ENCODE data around the gene PCBD2. TPM values are rescaled to one million over a fixed set of nuclear protein-coding genes. Genes with fewer than 3 reads are reported as not detected.
"Not testable (repeated sequence)": the region's sequence is repeated elsewhere in the genome, so short reads cannot be mapped to it uniquely, and the experiment has no call there.

The PCBD2 gene
- total RNA-seq, 1 experiment from 2014 or later = 11.4 TPM

- Histone ChIP-seq H3K36me3 (peaks cover 21% of the 10 kb centered on the region), H3K4me1 (replicated peaks) (no peaks in the 10 kb centered on the region), H3K4me3 (no peak overlapping the region), H3K27me3 (replicated peaks) (no peaks in the 10 kb centered on the region), H3K27ac (no peak overlapping the region), H3K9me3 (replicated peaks) (no peaks in the 10 kb centered on the region)
- DNase-seq (ENCODE audit: low read depth in 1 of 2, low spot score in 2 of 2) = no peak
Observed at GRCh38 chr5:134889335-134889734, 15.6 kb upstream of the PCBD2 start.

DNA sequence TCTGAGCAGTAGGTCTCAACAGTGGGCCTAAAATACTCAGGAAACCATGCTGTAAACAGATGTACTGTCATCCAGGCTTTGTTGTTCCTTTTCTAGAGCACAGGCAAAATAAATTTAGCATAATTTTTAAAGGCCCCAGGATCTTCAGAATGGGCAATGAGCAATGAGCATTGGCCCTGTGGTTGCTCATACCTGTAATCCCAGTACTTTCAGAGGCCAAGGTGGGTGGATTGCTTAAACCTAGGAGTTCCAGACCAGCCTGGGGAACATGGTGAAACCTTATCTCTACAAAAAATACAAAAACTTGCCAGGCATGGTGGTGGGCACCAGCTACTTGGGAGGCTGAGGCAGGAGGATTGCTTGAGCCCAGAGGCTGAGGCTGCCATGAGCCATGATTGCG is 13.5 kb upstream of the PCBD2 start:
- H3K4me3 ChIP-seq = no peak overlapping the region
- no peaks in the 10 kb centered on the region for H3K4me1 ChIP-seq (replicated peaks)
- no peak for DNase-seq (ENCODE audit: low read depth in 1 of 2, low spot score in 2 of 2)
- peaks cover 25% of the 10 kb centered on the region for H3K36me3 ChIP-seq
- H3K9me3 ChIP-seq (replicated peaks) = no peaks in the 10 kb centered on the region
- no peaks in the 10 kb centered on the region for H3K27me3 ChIP-seq (replicated peaks)
- no peak overlapping the region for H3K27ac ChIP-seq

DNA sequence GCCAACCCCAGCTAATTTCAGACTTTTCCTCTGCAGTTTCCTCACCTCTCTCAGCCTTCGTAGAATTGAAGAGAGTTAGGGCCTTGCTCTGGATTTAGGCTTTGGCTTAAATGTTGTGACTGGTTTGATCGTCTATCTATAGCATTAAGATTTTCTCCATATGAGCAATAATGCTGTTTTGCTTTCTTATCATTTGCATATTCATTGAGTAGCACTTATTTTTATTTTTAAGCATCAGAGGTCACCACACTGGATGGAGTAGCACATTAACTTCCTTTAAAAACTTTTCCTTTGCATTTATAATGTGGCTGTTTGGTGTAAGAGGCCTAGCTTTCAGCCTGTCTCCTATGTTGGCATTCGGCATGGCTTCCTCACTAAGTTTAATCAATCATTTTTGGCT is 12.6 kb upstream of the PCBD2 start:
- Histone ChIP-seq H3K4me1 (replicated peaks) (no peaks in the 10 kb centered on the region), H3K27me3 (replicated peaks) (no peaks in the 10 kb centered on the region), H3K36me3 (peaks cover 25% of the 10 kb centered on the region), H3K27ac (no peak overlapping the region), H3K4me3 (no peak overlapping the region), H3K9me3 (replicated peaks) (no peaks in the 10 kb centered on the region)
- DNase-seq (ENCODE audit: low read depth in 1 of 2, low spot score in 2 of 2) = no peak

DNA sequence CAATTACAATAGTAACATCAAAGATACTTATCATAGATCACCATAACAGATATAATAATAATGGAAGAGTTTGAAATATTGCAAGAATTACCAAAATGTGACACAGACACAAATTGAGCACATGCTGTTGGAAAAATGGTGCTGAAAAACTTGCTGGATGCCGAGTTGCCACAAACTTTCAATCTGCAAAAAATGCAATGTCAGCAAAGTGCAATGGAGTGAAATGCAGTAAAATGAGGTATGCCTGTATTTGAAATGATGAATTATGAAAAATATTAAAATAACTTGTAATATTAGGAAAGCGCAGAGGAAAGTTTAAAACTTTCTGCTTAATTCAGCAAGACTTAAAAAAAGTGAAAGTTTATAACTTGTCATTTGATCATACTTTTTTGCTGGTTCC is 12.0 kb upstream of the PCBD2 start:
- no peak overlapping the region for H3K4me3 ChIP-seq

DNA sequence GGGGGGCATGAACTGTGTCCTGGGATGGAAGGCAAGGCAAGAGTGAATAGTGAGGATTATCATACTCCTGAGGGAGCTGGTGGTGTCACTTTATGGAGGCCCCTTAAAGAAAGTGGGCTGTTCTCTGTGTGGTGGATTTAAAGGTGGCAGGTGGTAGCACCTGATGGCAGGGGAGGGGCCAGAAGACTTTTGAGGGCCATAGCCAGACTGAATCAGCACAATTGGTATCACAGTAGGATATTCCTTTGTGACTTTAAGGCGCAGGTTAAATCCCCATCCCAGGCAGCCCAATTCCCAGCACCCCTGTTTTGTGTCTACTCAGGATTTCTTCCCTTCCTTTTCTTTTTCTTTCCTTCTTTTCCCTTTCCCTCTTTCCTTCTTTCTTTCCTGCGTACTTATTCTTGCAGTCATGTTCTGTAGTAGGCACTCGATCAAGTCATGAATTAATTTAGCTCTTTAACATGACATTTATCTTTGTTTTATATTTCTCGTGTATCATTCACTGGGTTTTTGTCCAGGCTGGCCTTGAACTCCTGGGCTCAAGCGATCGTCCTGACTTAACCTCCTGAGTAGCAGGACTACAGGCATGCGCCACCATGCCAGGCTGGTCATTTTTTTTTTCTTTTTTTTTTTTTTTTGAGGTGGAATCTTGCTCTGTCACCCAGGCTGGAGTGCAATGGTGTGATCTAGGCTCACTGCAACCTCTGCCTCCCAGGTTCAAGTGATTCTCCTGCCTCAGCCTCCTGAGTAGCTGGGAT is 11.0 kb upstream of the PCBD2 start:
- Histone ChIP-seq H3K9me3 (replicated peaks) (no peaks in the 10 kb centered on the region), H3K27ac (no peak overlapping the region), H3K4me1 (replicated peaks) (no peaks in the 10 kb centered on the region), H3K36me3 (peaks cover 20% of the 10 kb centered on the region), H3K27me3 (replicated peaks) (no peaks in the 10 kb centered on the region), H3K4me3 (no peak overlapping the region)
- no peak for DNase-seq (ENCODE audit: low read depth in 1 of 2, low spot score in 2 of 2)

More for the DNA sequence above, 12.0 kb upstream of the PCBD2 start:
- Histone ChIP-seq H3K9me3 (replicated peaks) (no peaks in the 10 kb centered on the region), H3K27me3 (replicated peaks) (no peaks in the 10 kb centered on the region), H3K36me3 (peaks cover 22% of the 10 kb centered on the region), H3K4me1 (replicated peaks) (no peaks in the 10 kb centered on the region), H3K27ac (no peak overlapping the region)
- no peak for DNase-seq (ENCODE audit: low read depth in 1 of 2, low spot score in 2 of 2)

DNA sequence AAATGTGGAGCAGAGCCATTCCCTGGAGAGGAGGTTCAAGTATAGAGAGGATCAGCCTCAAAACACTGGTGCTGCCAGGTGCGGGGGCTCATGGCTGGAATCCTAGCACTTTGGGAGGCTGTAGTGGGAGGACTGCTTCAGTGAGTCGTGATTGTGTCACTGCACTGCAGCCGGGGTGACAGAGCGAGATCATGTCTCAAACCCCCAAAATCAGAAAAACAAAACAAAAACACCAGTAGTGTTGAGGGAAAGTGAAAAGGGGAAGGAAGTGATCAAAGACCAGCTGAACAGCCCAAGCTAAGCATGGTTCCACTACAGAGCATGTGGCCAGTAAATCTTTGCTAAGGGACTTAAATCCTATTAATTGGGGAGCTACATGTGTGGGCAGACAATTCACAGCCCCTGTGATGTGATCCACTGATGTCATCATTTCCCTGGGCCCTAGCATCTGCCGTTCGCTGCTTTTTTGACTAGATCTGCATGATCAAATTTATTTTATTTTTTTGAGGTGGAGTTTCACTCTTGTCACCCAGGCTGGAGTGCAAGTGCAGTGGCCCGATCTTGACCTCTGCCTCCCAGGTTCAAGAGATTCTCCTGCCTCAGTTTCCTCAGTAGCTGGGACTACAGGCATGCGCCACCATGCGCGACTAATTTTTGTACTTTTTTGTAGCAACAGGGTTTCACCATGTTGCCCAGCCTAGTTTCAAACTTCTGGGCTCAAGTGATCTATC is 2.7 kb upstream of the PCBD2 start:
- no peak overlapping the region for H3K4me3 ChIP-seq
- H3K36me3 ChIP-seq = peaks cover 27% of the 10 kb centered on the region
- H3K27me3 ChIP-seq (replicated peaks) = no peaks in the 10 kb centered on the region
- H3K27ac ChIP-seq = no peak overlapping the region
- peaks cover 3% of the 10 kb centered on the region; the same call in 1 of the 2 replicates for H3K9me3 ChIP-seq (replicated peaks)
- no peak for DNase-seq (ENCODE audit: low read depth in 1 of 2, low spot score in 2 of 2)
- H3K4me1 ChIP-seq (replicated peaks) = 0 out of 2 replicates have a peak, but pooled peaks cover 3% of the 10 kb centered on the region

DNA sequence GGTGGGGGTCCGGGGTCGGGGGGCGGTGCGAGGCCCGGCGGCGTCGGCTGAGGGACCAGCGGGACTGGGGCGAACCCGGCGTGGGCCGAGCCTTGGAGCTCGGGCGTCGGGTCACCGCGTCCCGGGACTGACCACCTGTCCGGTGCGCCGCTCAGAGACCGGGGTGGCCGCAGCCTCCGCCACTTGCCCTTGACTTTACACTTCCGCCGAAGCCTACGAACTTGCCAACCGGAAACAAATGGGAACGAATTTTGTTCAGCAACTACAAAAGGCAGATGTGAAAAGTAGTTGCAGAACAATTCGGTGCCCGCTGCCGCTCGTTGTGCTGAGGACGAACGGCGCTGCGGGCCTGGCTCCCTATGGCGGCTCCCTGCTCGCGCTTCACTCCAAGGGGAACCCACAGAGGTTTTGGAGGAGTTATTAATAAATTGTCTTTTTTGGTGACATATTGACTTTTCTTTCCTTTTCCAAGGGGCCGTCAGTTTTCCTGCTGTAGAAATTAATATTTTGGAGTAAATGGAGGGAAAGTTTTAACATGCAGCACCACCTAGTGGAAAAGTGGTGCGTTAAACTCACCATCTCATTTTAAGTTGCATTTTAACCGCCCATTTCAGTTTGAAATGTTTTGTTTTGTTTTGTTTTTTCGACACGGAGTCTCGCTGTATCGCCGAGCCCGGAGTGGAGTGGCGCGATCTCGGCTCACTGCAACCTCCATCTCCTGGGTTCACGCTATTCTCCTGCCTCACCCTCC is 490 bp downstream of the PCBD2 start:
- Histone ChIP-seq H3K9me3 (replicated peaks) (no peaks in the 10 kb centered on the region), H3K27ac (peak overlapping the region; percentile 91), H3K4me3 (peak overlapping the region; percentile 95), H3K36me3 (peaks cover 25% of the 10 kb centered on the region), H3K27me3 (replicated peaks) (no peaks in the 10 kb centered on the region), H3K4me1 (replicated peaks) (0 out of 2 replicates have a peak, but pooled peaks cover 3% of the 10 kb centered on the region)
- peak in 1 of 2 experiments; percentile 91 for DNase-seq (ENCODE audit: low read depth in 1 of 2, low spot score in 2 of 2)

DNA sequence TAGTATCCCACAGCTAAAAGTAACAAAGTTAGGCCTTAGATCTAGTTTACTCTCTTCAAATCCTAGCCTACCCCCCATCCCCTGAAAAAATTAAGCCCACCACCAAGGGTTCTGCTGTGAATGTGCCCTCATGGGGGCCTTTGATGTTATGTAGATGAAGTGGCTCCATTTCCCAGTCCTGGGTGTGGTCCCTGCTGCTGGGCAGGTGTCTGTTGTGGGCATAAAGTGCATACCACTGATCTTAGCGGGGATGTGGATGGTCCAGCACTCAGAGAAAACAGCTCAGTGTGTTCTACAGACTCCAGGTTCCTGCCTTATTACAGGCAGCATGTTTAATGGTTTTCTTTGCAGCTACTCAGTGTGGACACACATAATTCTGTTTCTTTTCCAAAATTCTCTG is 1.9 kb downstream of the PCBD2 start:
- no peaks in the 10 kb centered on the region for H3K9me3 ChIP-seq (replicated peaks)
- DNase-seq (ENCODE audit: low read depth in 1 of 2, low spot score in 2 of 2) = no peak

DNA sequence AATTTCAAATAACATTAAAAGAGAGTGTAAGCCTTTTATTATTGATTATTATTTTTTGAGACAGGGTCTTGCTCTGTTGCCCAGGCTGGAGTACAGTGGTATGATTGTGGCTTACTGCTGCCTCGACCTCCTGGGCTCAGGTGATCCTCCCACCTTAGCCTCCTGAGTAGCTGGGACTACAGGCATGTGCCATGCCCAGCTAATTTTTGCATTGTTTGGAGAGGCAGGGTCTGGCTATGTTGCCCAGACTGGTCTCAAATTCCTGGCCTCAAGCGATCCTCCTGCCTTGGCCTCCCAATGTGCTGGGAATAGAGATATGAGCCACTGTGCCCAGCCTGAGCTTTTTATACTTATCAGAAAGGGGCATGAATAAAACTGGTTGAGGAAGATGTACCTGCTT is 5.8 kb downstream of the PCBD2 start:
- H3K4me1 ChIP-seq (replicated peaks); H3K9me3 ChIP-seq (replicated peaks); H3K4me3 ChIP-seq; DNase-seq (ENCODE audit: low read depth in 1 of 2, low spot score in 2 of 2); H3K27ac ChIP-seq; H3K27me3 ChIP-seq (replicated peaks): not testable (repeated sequence)
- H3K36me3 ChIP-seq = peaks cover 52% of the 10 kb centered on the region

More for the DNA sequence above, 1.9 kb downstream of the PCBD2 start:
- H3K27me3 ChIP-seq (replicated peaks) = no peaks in the 10 kb centered on the region
- no peak overlapping the region for H3K4me3 ChIP-seq
- H3K27ac ChIP-seq = no peak overlapping the region
- 0 out of 2 replicates have a peak, but pooled peaks cover 3% of the 10 kb centered on the region for H3K4me1 ChIP-seq (replicated peaks)
- peaks cover 37% of the 10 kb centered on the region for H3K36me3 ChIP-seq

- Histone ChIP-seq H3K36me3 (peaks cover 53% of the 10 kb centered on the region), H3K27me3 (replicated peaks) (no peaks in the 10 kb centered on the region), H3K27ac (no peak overlapping the region), H3K4me3 (no peak overlapping the region), H3K4me1 (replicated peaks) (no peaks in the 10 kb centered on the region), H3K9me3 (replicated peaks) (no peaks in the 10 kb centered on the region)
- no peak for DNase-seq (ENCODE audit: low read depth in 1 of 2, low spot score in 2 of 2)
Observed at GRCh38 chr5:134911285-134912206, 6.6 kb downstream of the PCBD2 start.

DNA sequence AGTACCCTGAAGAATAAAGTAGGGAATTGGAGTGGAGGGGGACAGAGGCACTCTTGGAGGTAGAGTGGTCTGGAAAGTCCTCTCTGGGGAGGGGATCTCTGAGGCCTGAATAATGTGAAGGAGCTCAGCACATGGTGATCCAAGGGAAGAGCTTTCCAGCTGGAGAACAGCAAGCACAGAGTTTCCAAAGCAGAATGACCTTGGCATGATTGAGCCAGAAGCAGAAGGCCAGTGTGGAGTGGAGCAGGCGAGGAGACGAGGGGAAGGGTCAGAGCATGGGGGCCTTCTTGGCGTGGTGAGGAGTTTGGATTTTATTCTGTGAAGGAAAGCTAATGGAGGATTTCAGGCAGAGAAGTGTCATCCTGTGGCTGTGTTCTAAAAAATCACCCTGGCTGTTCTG is 8.3 kb downstream of the PCBD2 start:
- H3K9me3 ChIP-seq (replicated peaks) = no peaks in the 10 kb centered on the region
- no peaks in the 10 kb centered on the region for H3K4me1 ChIP-seq (replicated peaks)
- H3K27ac ChIP-seq = no peak overlapping the region
- DNase-seq (ENCODE audit: low read depth in 1 of 2, low spot score in 2 of 2) = no peak
- H3K27me3 ChIP-seq (replicated peaks) = no peaks in the 10 kb centered on the region
- H3K4me3 ChIP-seq = no peak overlapping the region
- H3K36me3 ChIP-seq = peaks cover 53% of the 10 kb centered on the region

DNA sequence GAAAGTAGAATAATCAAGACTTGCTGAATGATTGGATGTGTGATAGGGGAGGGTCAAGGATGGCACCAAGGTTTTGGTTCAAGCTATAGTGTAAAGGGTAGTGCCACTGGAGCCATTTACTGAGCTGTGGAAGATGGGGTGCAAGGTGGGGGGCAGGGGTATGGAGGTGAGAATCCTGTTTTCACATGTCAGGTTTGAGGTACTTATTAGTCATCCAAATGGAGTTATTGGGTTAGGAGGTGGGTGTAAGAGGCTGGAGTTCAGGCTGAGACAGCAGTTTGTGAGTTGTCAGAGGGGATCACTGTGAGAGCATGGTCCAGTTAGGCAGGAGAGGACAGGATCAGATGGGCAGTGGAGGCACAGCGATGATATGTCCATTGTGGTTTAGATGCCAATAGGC is 8.9 kb downstream of the PCBD2 start:
- no peaks in the 10 kb centered on the region for H3K9me3 ChIP-seq (replicated peaks)
- no peak overlapping the region for H3K27ac ChIP-seq
- H3K4me3 ChIP-seq = no peak overlapping the region
- peaks cover 57% of the 10 kb centered on the region for H3K36me3 ChIP-seq
- H3K27me3 ChIP-seq (replicated peaks) = no peaks in the 10 kb centered on the region
- DNase-seq (ENCODE audit: low read depth in 1 of 2, low spot score in 2 of 2) = no peak
- no peaks in the 10 kb centered on the region for H3K4me1 ChIP-seq (replicated peaks)
